ENCODE results near the gene SIRT5.

- no peak for TF ChIP-seq CTCF (conservative IDR thresholded peaks at IDR 0.05; ENCODE audit: low read depth, low read length)
- no peak for TF ChIP-seq EZH2 (IDR thresholded peaks at IDR 0.05; ENCODE audit: borderline replicate concordance, low read depth, low read length, poor library complexity, severe bottlenecking)
Measured at GRCh38 chr6:13536796-13537526, 37.4 kb upstream of the SIRT5 start.
